NCI-H1417 (cell line): ENCODE measurements around the gene IQCK.

Experiments
- DNase-seq, 3 experiments: peaks; one replicate each; lab custom pipeline; 2025; lab: John Stamatoyannopoulos, UW

IQCK gene

GRCh38 chr16:19860166-19861041, 142.3 kb downstream of the IQCK start:
- peak in 1 of 3 experiments; percentile 27 for DNase-seq

GRCh38 chr16:19861133-19861532, 143.1 kb downstream of the IQCK start:
- no peak for DNase-seq

GRCh38 chr16:19861811-19862327, 143.8 kb downstream of the IQCK start:
- DNase-seq = no peak

- no peak for DNase-seq
These were observed 145.9 kb downstream of the IQCK start for GRCh38 chr16:19863990-19864389.

- DNase-seq = no peak
These were observed 146.5 kb downstream of the IQCK start for GRCh38 chr16:19864566-19864965.

GRCh38 chr16:19868421-19868820, 150.3 kb downstream of the IQCK start:
- no peak for DNase-seq

GRCh38 chr16:19871721-19872120, 153.7 kb downstream of the IQCK start:
- no peak for DNase-seq

- no peak for DNase-seq
These were observed 154.2 kb downstream of the IQCK start for GRCh38 chr16:19872179-19872863.

GRCh38 chr16:19872935-19873334, 154.9 kb downstream of the IQCK start:
- DNase-seq = no peak

GRCh38 chr16:19874026-19874425, 156.0 kb downstream of the IQCK start:
- no peak for DNase-seq

GRCh38 chr16:19874851-19875546, 156.9 kb downstream of the IQCK start:
- DNase-seq = peak in 2 of 3 experiments; percentile 17 to 27

- DNase-seq = no peak
These were observed 157.8 kb downstream of the IQCK start for GRCh38 chr16:19875900-19876299.

GRCh38 chr16:19876501-19877059, 158.5 kb downstream of the IQCK start:
- no peak for DNase-seq

- peak in 1 of 3 experiments; percentile 48 for DNase-seq
These were observed 160.7 kb downstream of the IQCK start for GRCh38 chr16:19878757-19879156.

- DNase-seq = peak; percentile 15 to 99 (median 94)
These were observed 161.2 kb downstream of the IQCK start for GRCh38 chr16:19879241-19879792.

GRCh38 chr16:19881028-19881427, 163.0 kb downstream of the IQCK start:
- DNase-seq = no peak

GRCh38 chr16:19881783-19882182, 163.7 kb downstream of the IQCK start:
- DNase-seq = no peak

- DNase-seq = peak in 1 of 3 experiments; percentile 31
These were observed 164.1 kb downstream of the IQCK start for GRCh38 chr16:19882186-19882585.

- peak in 2 of 3 experiments; percentile 16 to 66 for DNase-seq
These were observed 164.6 kb downstream of the IQCK start for GRCh38 chr16:19882646-19883045.

- peak in 2 of 3 experiments; percentile 76 to 77 for DNase-seq
These were observed 165.4 kb downstream of the IQCK start for GRCh38 chr16:19883296-19883965.

GRCh38 chr16:19883966-19884485, 166.0 kb downstream of the IQCK start:
- peak in 2 of 3 experiments; percentile 76 for DNase-seq
